Spleen (tissue), 11 donors: ENCODE results near the gene EGFLAM. TPM values are rescaled to one million over a fixed set of nuclear protein-coding genes. Genes with fewer than 3 reads are reported as not detected.

Source experiments
- DNase-seq: peaks from one replicate; pipeline ENCODE4 v3.0.0-alpha.2; 2020
- H3K27ac ChIP-seq, 8 donors: fragments of 200-600 bp; sonication (generic) in 7 of 8; 1 replicate in 4 of 8; 2 replicates in 4 of 8; pipeline versions ENCODE4 v1.5.0 to v1.8.0; 2016 to 2021; ENCODE audit warnings: inconsistent platforms in 4 of 8, mild to moderate bottlenecking in 4 of 8, moderate library complexity in 1 of 8
- H3K27me3 ChIP-seq, 7 donors: fragments of 200-600 bp; sonication (generic) in 6 of 7; replicated peaks in 1 of 7; 1 replicate in 4 of 7; 2 replicates in 3 of 7; pipeline versions ENCODE4 v1.5.0 to v1.8.0; 2016 to 2021; ENCODE audit warnings: inconsistent platforms in 3 of 7, mild to moderate bottlenecking in 1 of 7
- H3K36me3 ChIP-seq, 6 donors: fragments of 200-600 bp; sonication (generic) in 5 of 6; 1 replicate in 4 of 6; 2 replicates in 2 of 6; pipeline versions ENCODE4 v1.5.0 to v1.8.0; 2016 to 2021; ENCODE audit warnings: inconsistent platforms in 2 of 6
- H3K4me1 ChIP-seq, 6 donors: fragments of 200-600 bp; sonication (generic) in 5 of 6; 1 replicate in 3 of 6; 2 replicates in 3 of 6; pipeline versions ENCODE4 v1.5.0 to v1.8.0; 2016 to 2021; ENCODE audit warnings: inconsistent platforms in 3 of 6
- H3K4me3 ChIP-seq, 8 donors: fragments of 200-600 bp; sonication (generic) in 7 of 8; 1 replicate in 4 of 8; 2 replicates in 4 of 8; pipeline versions ENCODE4 v1.5.0 to v1.8.0; 2016 to 2021; ENCODE audit warnings: inconsistent platforms in 4 of 8, mild to moderate bottlenecking in 4 of 8, moderate library complexity in 2 of 8
- H3K9me3 ChIP-seq, 8 donors: fragments of 200-600 bp; sonication (generic) in 7 of 8; 1 replicate in 4 of 8; 2 replicates in 4 of 8; pipeline versions ENCODE4 v1.5.0 to v1.8.0; 2016 to 2021; ENCODE audit warnings: inconsistent platforms in 4 of 8
- CTCF ChIP-seq, 11 experiments: fragments of 200-600 bp in 7 of 11; fragments of 450-650 bp in 4 of 11; sonication (generic) in 4 of 11; IDR thresholded peaks in 8 of 11; conservative IDR thresholded peaks in 3 of 11; 1 replicate in 7 of 11; 2 replicates in 4 of 11; pipeline versions ENCODE4 v1.4.0 to v1.8.0; 2016 to 2021; ENCODE audit warnings: antibody characterized with exemption in 11 of 11, inconsistent platforms in 4 of 11, mild to moderate bottlenecking in 1 of 11
- POLR2A ChIP-seq, 3 donors: fragments of 450-650 bp; IDR thresholded peaks; one replicate each; pipeline ENCODE4 v1.5.1; 2017; ENCODE audit warnings: antibody characterized with exemption in 3 of 3, mild to moderate bottlenecking in 1 of 3
- POLR2AphosphoS5 ChIP-seq, 3 donors: sonication (generic); formaldehyde crosslinking; IDR thresholded peaks; one replicate each; pipeline ENCODE4 v1.5.1; 2017; ENCODE audit warnings: antibody characterized with exemption in 3 of 3
- WGBS, 5 donors: extraction: QIAGEN DNeasy Blood & Tissue Kit in 3 of 5; methylation state at CpG; one replicate each; pipeline versions ENCODE4 v1.1.5 to v1.1.7; 2013 to 2018; 5-methylcytosine and 5-hydroxymethylcytosine counted together
- intact Hi-C: fragments of 100-400 bp; cut with DNase I; formaldehyde crosslinking; loops from one replicate; pipeline ENCODE4 v1.15.0; 2023; ENCODE audit warnings: low total_unique reads
- polyA plus RNA-seq, 3 donors: library from polyadenylated mRNA; stranded (reverse); fragments of 200-250 nt; gene quantifications; one replicate each; pipeline ENCODE4 v1.2.1, GENCODE V29; 2013
- total RNA-seq, 7 donors: library from RNA; depleted of rRNA in 3 of 7; stranded (reverse); fragments of >200 nt in 3 of 7; fragmentation: NEBNext Ultra II Directional in 4 of 7; extraction: Animal tissue kit (Norgen Biotek cat#: 25700) in 4 of 7; gene quantifications; one replicate each; pipeline versions ENCODE4 v1.1.0 to v1.2.1, GENCODE V29; 2016 to 2021
- donor health status: healthy with polysubstance abuse.
- donor health status: DM: no; HTN: no; CAD: no; lungs with moderate emphysema.
- donor health status: DM: no; HTN: no; CAD: no.
- donor health status: Bipolar disorder and iron deficiency.
- donor health status: healthy.
- donor health status: DM: no; HTN: no; CAD: no.
- donor health status: DM: yes; HTN: yes; CAD: no.

Gene EGFLAM
- total and polyA plus RNA-seq, 10 donors, result 6.0 to 16.8 (median 10.9) TPM

DNA sequence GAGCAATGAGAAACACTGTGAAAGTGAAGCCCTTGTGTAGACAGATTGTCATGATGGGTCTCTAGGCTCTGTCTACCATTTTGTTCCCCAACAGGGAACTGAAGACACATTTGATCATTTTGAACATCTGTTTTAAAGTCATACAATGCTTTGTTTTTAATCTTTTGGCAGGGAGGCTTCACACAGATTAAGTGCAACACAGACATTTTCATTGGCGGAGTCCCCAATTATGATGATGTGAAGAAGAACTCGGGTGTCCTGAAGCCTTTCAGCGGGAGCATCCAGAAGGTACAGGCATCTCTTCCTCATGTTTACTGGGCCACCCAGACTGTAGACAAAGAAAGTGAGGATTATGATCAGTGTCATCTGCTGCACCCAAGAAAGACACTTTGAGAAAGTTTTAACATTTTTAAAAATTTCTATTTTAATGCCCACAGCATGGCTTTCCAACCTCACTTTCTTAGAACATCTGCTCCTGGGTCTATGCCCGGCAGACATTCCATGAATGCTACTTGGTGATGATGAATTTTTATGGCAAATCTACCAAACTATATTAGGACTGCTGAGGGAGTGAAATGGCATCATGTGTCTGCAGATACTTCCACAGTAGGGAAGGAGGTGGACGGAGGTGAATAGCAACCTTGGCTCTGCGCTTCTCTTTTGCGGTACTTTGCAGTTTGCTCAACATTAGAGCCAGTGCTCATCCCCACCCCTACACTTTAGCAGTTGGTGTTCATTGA is 176.8 kb downstream of the EGFLAM start:
- no peak for DNase-seq
- intact Hi-C loops, result loop anchor here (10.0 kb wide), 1 partner anchor 490 kb away; no protein-coding TSS in a partner anchor
- TF ChIP-seq POLR2A (IDR thresholded peaks at IDR 0.05), result no peak
- no peak for TF ChIP-seq POLR2AphosphoS5 (IDR thresholded peaks at IDR 0.05)
- TF ChIP-seq CTCF (IDR thresholded peaks at IDR 0.05 in 8 of 11, conservative IDR thresholded peaks at IDR 0.05 in 3 of 11), result no peak
- Histone ChIP-seq H3K4me1 (peaks cover 0 to 32% (median 13%) of the 10 kb centered on the region in 6 donors), H3K4me3 (no peak overlapping the region), H3K9me3 (no peaks in the 10 kb centered on the region), H3K36me3 (no peaks in the 10 kb centered on the region), H3K27me3 (peaks cover 0 to 75% (median 0%) of the 10 kb centered on the region in 7 donors), H3K27ac (peak overlapping the region in 1 of 8 donors; percentile 26)
- WGBS, 5 donors, result 91 to 96% (median 95%) methylated on average over 7 of the region's 7 CpGs

GRCh38 chr5:38438757-38439156 is 180.4 kb downstream of the EGFLAM start:
- Histone ChIP-seq H3K4me1 (peaks cover 0 to 19% (median 8%) of the 10 kb centered on the region in 6 donors), H3K4me3 (no peak overlapping the region), H3K36me3 (no peaks in the 10 kb centered on the region), H3K27ac (no peak overlapping the region), H3K9me3 (no peaks in the 10 kb centered on the region), H3K27me3 (peaks cover 0 to 90% (median 0%) of the 10 kb centered on the region in 7 donors)
- no peak for DNase-seq
- WGBS, 5 donors, result 74 to 100% (median 92%) methylated on average over 1 of the region's 1 CpG
- TF ChIP-seq POLR2A (IDR thresholded peaks at IDR 0.05) (no peak), POLR2AphosphoS5 (IDR thresholded peaks at IDR 0.05) (no peak), CTCF (IDR thresholded peaks at IDR 0.05 in 8 of 11, conservative IDR thresholded peaks at IDR 0.05 in 3 of 11) (no peak)
- intact Hi-C loops, result loop anchor here (10.0 kb wide), 1 partner anchor 486 kb away; no protein-coding TSS in a partner anchor

DNA sequence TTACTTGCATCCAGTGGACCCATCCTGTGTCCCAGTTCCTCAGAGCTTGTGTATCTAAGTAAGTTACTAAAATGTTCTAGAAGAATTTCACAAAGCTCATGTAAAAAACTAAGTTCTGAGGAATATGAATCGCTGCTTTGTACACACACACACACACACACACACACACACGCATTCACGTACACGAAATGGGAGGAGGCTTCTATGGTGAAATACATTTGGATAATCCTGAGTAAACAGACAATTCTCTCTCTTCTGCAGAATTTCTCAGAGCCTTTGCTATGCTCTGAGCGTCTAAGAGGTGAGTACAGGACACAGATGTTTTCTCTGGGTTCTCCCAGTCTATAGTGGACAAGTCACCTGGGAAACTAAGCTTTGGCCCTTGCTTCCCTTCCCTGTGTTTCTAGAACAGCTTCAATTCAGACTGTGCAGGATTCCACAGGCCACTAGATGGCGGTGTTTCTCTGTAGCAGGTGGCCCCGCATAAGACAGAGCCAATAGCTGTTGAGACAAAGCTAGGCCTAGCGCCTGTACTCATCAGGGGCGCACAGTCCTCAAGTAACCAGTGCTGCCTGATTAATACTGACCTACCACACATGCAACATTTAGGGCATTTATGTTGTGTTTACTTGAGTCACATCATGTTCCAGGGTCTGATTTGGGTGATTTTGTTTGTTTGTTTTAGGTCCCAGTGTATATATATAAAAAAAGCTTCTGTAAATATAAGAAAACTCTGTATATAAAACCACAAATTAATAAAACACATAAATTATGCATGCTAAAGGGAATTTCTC is 183.3 kb downstream of the EGFLAM start:
- Histone ChIP-seq H3K4me1 (peaks cover 0 to 22% (median 2%) of the 10 kb centered on the region in 6 donors), H3K27me3 (peaks cover 0 to 94% (median 6%) of the 10 kb centered on the region in 7 donors), H3K9me3 (no peaks in the 10 kb centered on the region), H3K4me3 (no peak overlapping the region), H3K27ac (no peak overlapping the region), H3K36me3 (no peaks in the 10 kb centered on the region)
- intact Hi-C loops, result loop anchor here (5.0 kb wide), 1 partner anchor 366 kb away; no protein-coding TSS in a partner anchor
- WGBS, 5 donors, result 23 to 31% (median 25%) methylated on average over 9 of the region's 9 CpGs
- TF ChIP-seq CTCF (IDR thresholded peaks at IDR 0.05 in 8 of 11, conservative IDR thresholded peaks at IDR 0.05 in 3 of 11), result peak; percentile 70 to 93 (median 90)
- peak in 2 of 3 donors; percentile 18 to 60 for TF ChIP-seq POLR2AphosphoS5 (IDR thresholded peaks at IDR 0.05)
- TF ChIP-seq POLR2A (IDR thresholded peaks at IDR 0.05), result no peak
- DNase-seq, result peak; percentile 90

DNA sequence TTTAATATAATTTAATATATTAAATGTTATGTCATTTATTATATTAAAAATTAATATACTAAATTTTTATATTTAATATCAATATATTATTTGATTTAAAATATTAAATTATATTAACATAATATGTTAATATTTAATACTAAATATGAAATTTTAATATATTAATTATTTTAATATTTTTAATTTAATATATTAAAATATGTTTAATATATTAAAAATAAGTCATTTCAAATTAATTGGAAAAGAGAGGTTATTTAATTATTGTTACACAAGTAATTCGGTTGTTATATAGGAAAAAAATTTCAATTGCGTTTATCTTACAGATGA is 183.9 kb downstream of the EGFLAM start:
- no peak for DNase-seq
- 84 to 98% (median 93%) methylated on average over 2 of the region's 2 CpGs for WGBS, 5 donors
- no peak overlapping the region for H3K4me3 ChIP-seq
- peaks cover 0 to 23% (median 3%) of the 10 kb centered on the region in 6 donors for H3K4me1 ChIP-seq
- TF ChIP-seq POLR2A (IDR thresholded peaks at IDR 0.05), result no peak
- H3K9me3 ChIP-seq, result no peaks in the 10 kb centered on the region
- H3K27ac ChIP-seq, result no peak overlapping the region
- intact Hi-C loops, result loop anchor here (5.0 kb wide), 1 partner anchor 365 kb away; no protein-coding TSS in a partner anchor
- H3K36me3 ChIP-seq, result no peaks in the 10 kb centered on the region
- peaks cover 0 to 94% (median 7%) of the 10 kb centered on the region in 7 donors for H3K27me3 ChIP-seq
